Measurements from ENCODE around the gene AMTN.
"Not testable (repeated sequence)": the region's sequence is repeated elsewhere in the genome, so short reads cannot be mapped to it uniquely, and the experiment has no call there.

AMTN gene

GRCh38 chr4:70518269-70518668 is at the start of gene AMTN:
Gene AMTN (plus strand): TSS chr4:70518569. CDS start chr4:70518778, 209 bp downstream.
- in situ Hi-C loops (cut with HindIII; ENCODE audit: low pct_ligation_motif_present, low pct_unique_long_range_greater_than_20kb, low sequenced_read_pairs), result no loop called here
- DNase-seq, result no peak

GRCh38 chr4:70471897-70472296 is 46.5 kb upstream of the AMTN start, which contains the start of gene MUC7:
Gene MUC7 (plus strand): TSS chr4:70472197. CDS start chr4:70474022, 1,825 bp downstream.
- in situ Hi-C loops (cut with HindIII; ENCODE audit: low pct_ligation_motif_present, low pct_unique_long_range_greater_than_20kb, low sequenced_read_pairs), result no loop called here
- DNase-seq, result no peak

GRCh38 chr4:70473679-70474078 is 44.7 kb upstream of the AMTN start:
- in situ Hi-C loops (cut with HindIII; ENCODE audit: low pct_ligation_motif_present, low pct_unique_long_range_greater_than_20kb, low sequenced_read_pairs), result no loop called here
- no peak for DNase-seq

GRCh38 chr4:70488748-70489147 is 29.6 kb upstream of the AMTN start:
- in situ Hi-C loops (cut with HindIII; ENCODE audit: low pct_ligation_motif_present, low pct_unique_long_range_greater_than_20kb, low sequenced_read_pairs), result no loop called here
- no peak for DNase-seq

- in situ Hi-C loops (cut with HindIII; ENCODE audit: low pct_ligation_motif_present, low pct_unique_long_range_greater_than_20kb, low sequenced_read_pairs), result no loop called here
These were observed 22.1 kb upstream of the AMTN start for GRCh38 chr4:70496231-70496630.

GRCh38 chr4:70501838-70502237 is 16.5 kb upstream of the AMTN start:
- DNase-seq; in situ Hi-C loops (cut with HindIII; ENCODE audit: low pct_ligation_motif_present, low pct_unique_long_range_greater_than_20kb, low sequenced_read_pairs): not testable (repeated sequence)

More at GRCh38 chr4:70496231-70496630, 22.1 kb upstream of the AMTN start:
- no peak for DNase-seq

- in situ Hi-C loops (cut with HindIII; ENCODE audit: low pct_ligation_motif_present, low pct_unique_long_range_greater_than_20kb, low sequenced_read_pairs), result no loop called here
- DNase-seq, result no peak
These were observed 13.6 kb upstream of the AMTN start for GRCh38 chr4:70504733-70505132.

- DNase-seq, result peak; percentile 47
- in situ Hi-C loops (cut with HindIII; ENCODE audit: low pct_ligation_motif_present, low pct_unique_long_range_greater_than_20kb, low sequenced_read_pairs), result no loop called here
These were observed 13.1 kb upstream of the AMTN start for GRCh38 chr4:70505151-70505748.

- no peak for DNase-seq
- in situ Hi-C loops (cut with HindIII; ENCODE audit: low pct_ligation_motif_present, low pct_unique_long_range_greater_than_20kb, low sequenced_read_pairs), result no loop called here
These were observed 9.6 kb upstream of the AMTN start for GRCh38 chr4:70508801-70509200.

GRCh38 chr4:70511365-70511764 is 7.0 kb upstream of the AMTN start:
- in situ Hi-C loops (cut with HindIII; ENCODE audit: low pct_ligation_motif_present, low pct_unique_long_range_greater_than_20kb, low sequenced_read_pairs), result no loop called here

GRCh38 chr4:70515367-70516250 is 2.8 kb upstream of the AMTN start:
- no peak for DNase-seq
- in situ Hi-C loops (cut with HindIII; ENCODE audit: low pct_ligation_motif_present, low pct_unique_long_range_greater_than_20kb, low sequenced_read_pairs), result no loop called here

More at GRCh38 chr4:70511365-70511764, 7.0 kb upstream of the AMTN start:
- DNase-seq, result no peak

GRCh38 chr4:70518716-70519115 is 347 bp downstream of the AMTN start:
- in situ Hi-C loops (cut with HindIII; ENCODE audit: low pct_ligation_motif_present, low pct_unique_long_range_greater_than_20kb, low sequenced_read_pairs), result no loop called here
- no peak for DNase-seq

- in situ Hi-C loops (cut with HindIII; ENCODE audit: low pct_ligation_motif_present, low pct_unique_long_range_greater_than_20kb, low sequenced_read_pairs), result no loop called here
- no peak for DNase-seq
These were observed 4.3 kb downstream of the AMTN start for GRCh38 chr4:70522626-70523025.

GRCh38 chr4:70530997-70531396 is 12.6 kb downstream of the AMTN start:
- in situ Hi-C loops (cut with HindIII; ENCODE audit: low pct_ligation_motif_present, low pct_unique_long_range_greater_than_20kb, low sequenced_read_pairs), result no loop called here
- DNase-seq, result no peak

GRCh38 chr4:70531981-70532380 is 13.6 kb downstream of the AMTN start:
- in situ Hi-C loops (cut with HindIII; ENCODE audit: low pct_ligation_motif_present, low pct_unique_long_range_greater_than_20kb, low sequenced_read_pairs), result no loop called here
- peak; percentile 9 for DNase-seq

GRCh38 chr4:70533211-70533610 is 14.8 kb downstream of the AMTN start:
- in situ Hi-C loops (cut with HindIII; ENCODE audit: low pct_ligation_motif_present, low pct_unique_long_range_greater_than_20kb, low sequenced_read_pairs), result no loop called here
- DNase-seq, result no peak

GRCh38 chr4:70533791-70534190 is 15.4 kb downstream of the AMTN start:
- DNase-seq, result no peak
- in situ Hi-C loops (cut with HindIII; ENCODE audit: low pct_ligation_motif_present, low pct_unique_long_range_greater_than_20kb, low sequenced_read_pairs), result no loop called here

GRCh38 chr4:70534886-70535285 is 16.5 kb downstream of the AMTN start:
- in situ Hi-C loops (cut with HindIII; ENCODE audit: low pct_ligation_motif_present, low pct_unique_long_range_greater_than_20kb, low sequenced_read_pairs); DNase-seq: not testable (repeated sequence)

GRCh38 chr4:70538869-70539268 is 20.5 kb downstream of the AMTN start:
- DNase-seq, result no peak
- in situ Hi-C loops (cut with HindIII; ENCODE audit: low pct_ligation_motif_present, low pct_unique_long_range_greater_than_20kb, low sequenced_read_pairs), result no loop called here
